Right renal cortex interstitium (tissue), 3 donors: ENCODE results near the gene DGKI. TPM values are rescaled to one million over a fixed set of nuclear protein-coding genes. Genes with fewer than 3 reads are reported as not detected.

ENCODE experiments used
- DNase-seq, 3 donors: peaks; one replicate each; pipeline ENCODE4 v3.0.0-alpha.2; 2013; ENCODE audit warnings: low read depth in 3 of 3, low spot score in 2 of 3
- polyA plus RNA-seq, 3 donors: library from polyadenylated mRNA; unstranded; fragments of 120-200 nt; gene quantifications; one replicate each; pipeline ENCODE4 v1.2.1, GENCODE V29; 2013; ENCODE audit not compliant: insufficient read length in 3 of 3

DGKI gene
- polyA plus RNA-seq, 3 donors = 1.4 to 1.9 (median 1.8) TPM

GRCh38 chr7:137791930-137792329 lies 54.8 kb downstream of the DGKI start:
- no peak for DNase-seq

GRCh38 chr7:137790828-137791227 lies 55.9 kb downstream of the DGKI start:
- no peak for DNase-seq

- DNase-seq = no peak
Measured at GRCh38 chr7:137789215-137789882, 57.4 kb downstream of the DGKI start.

GRCh38 chr7:137787301-137787976 lies 59.3 kb downstream of the DGKI start:
- DNase-seq = no peak

- no peak for DNase-seq
Measured at GRCh38 chr7:137778511-137778910, 68.3 kb downstream of the DGKI start.

- no peak for DNase-seq
Measured at GRCh38 chr7:137774793-137775201, 72.0 kb downstream of the DGKI start.

GRCh38 chr7:137772748-137773147 lies 74.0 kb downstream of the DGKI start:
- DNase-seq = no peak

GRCh38 chr7:137772316-137772715 lies 74.5 kb downstream of the DGKI start:
- no peak for DNase-seq

GRCh38 chr7:137771679-137772078 lies 75.1 kb downstream of the DGKI start:
- no peak for DNase-seq

- DNase-seq = no peak
Measured at GRCh38 chr7:137771273-137771672, 75.5 kb downstream of the DGKI start.

GRCh38 chr7:137768366-137768765 lies 78.4 kb downstream of the DGKI start:
- DNase-seq = no peak

- no peak for DNase-seq
Measured at GRCh38 chr7:137762334-137762733, 84.4 kb downstream of the DGKI start.

GRCh38 chr7:137760111-137760510 lies 86.7 kb downstream of the DGKI start:
- no peak for DNase-seq

GRCh38 chr7:137757146-137757925 lies 89.4 kb downstream of the DGKI start:
- DNase-seq = no peak

- no peak for DNase-seq
Measured at GRCh38 chr7:137755846-137756651, 90.7 kb downstream of the DGKI start.

- DNase-seq = no peak
Measured at GRCh38 chr7:137755427-137755826, 91.3 kb downstream of the DGKI start.

- no peak for DNase-seq
Measured at GRCh38 chr7:137753948-137754851, 92.6 kb downstream of the DGKI start.

GRCh38 chr7:137753575-137753947 lies 93.2 kb downstream of the DGKI start:
- DNase-seq = no peak

- DNase-seq = no peak
Measured at GRCh38 chr7:137753067-137753466, 93.7 kb downstream of the DGKI start.
